Activated T-cell treated with anti-CD3 and anti-CD28 coated beads, Interleukin-2, amount 50 U/mL, for 24 hours (primary cell): ENCODE results near the gene RABGAP1L.
A peak's percentile ranks its signal among the peaks of the same experiment; 100 is the strongest.

ENCODE experiments used
- DNase-seq: peaks from one replicate; pipeline ENCODE4 v3.0.0-alpha.2; 2020
- H3K27ac Mint-ChIP-seq: 2 replicates; pipeline ENCODE4 v1.8.0; 2020; ENCODE audit warnings: mild to moderate bottlenecking, mixed read lengths
- H3K27me3 Mint-ChIP-seq: 2 replicates; pipeline ENCODE4 v1.8.0; 2020; ENCODE audit warnings: mixed read lengths
- H3K36me3 Mint-ChIP-seq: 2 replicates; pipeline ENCODE4 v1.8.0; 2020; ENCODE audit warnings: low read depth, mixed read lengths
- H3K4me1 Mint-ChIP-seq: 2 replicates; pipeline ENCODE4 v1.8.0; 2020; ENCODE audit warnings: low read depth, mixed read lengths
- H3K4me3 Mint-ChIP-seq: 2 replicates; pipeline ENCODE4 v1.8.0; 2020; ENCODE audit warnings: mild to moderate bottlenecking, moderate library complexity, mixed read lengths
- H3K9me3 Mint-ChIP-seq: 2 replicates; pipeline ENCODE4 v1.8.0; 2020; ENCODE audit warnings: mixed read lengths

RABGAP1L gene

GRCh38 chr1:174990382-174990999, 831.2 kb downstream of the RABGAP1L start:
- no peak for DNase-seq
- peaks cover 36% of the 10 kb centered on the region for H3K36me3 Mint-ChIP-seq
- H3K27me3 Mint-ChIP-seq, result no peaks in the 10 kb centered on the region
- peak overlapping the region; percentile 92 for H3K27ac Mint-ChIP-seq
- H3K9me3 Mint-ChIP-seq, result no peaks in the 10 kb centered on the region
- H3K4me3 Mint-ChIP-seq, result peak overlapping the region; percentile 78
- peaks cover 29% of the 10 kb centered on the region for H3K4me1 Mint-ChIP-seq

DNA sequence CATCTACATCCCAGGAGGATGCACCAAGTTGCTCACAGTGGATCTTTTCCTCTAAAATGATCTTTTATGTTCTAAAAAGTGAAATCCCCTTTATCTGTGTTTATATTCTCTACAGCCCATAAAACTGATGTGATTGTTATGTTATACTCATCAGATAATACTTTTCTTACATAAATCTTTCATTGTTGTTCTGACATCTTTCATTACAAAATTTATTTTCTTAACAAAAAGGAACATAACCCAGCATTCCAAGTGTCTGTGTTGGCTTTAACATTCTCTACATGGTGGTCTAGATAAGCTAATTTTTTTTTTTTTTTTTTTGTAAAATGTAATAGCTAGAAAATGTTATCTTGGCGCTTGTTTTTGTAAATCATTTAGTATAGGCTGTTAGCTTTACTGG, 832.2 kb downstream of the RABGAP1L start:
- H3K9me3 Mint-ChIP-seq, result no peaks in the 10 kb centered on the region
- H3K27me3 Mint-ChIP-seq, result no peaks in the 10 kb centered on the region
- DNase-seq, result no peak
- peaks cover 38% of the 10 kb centered on the region for H3K36me3 Mint-ChIP-seq
- peaks cover 29% of the 10 kb centered on the region for H3K4me1 Mint-ChIP-seq
- no peak overlapping the region for H3K27ac Mint-ChIP-seq
- H3K4me3 Mint-ChIP-seq, result no peak overlapping the region

DNA sequence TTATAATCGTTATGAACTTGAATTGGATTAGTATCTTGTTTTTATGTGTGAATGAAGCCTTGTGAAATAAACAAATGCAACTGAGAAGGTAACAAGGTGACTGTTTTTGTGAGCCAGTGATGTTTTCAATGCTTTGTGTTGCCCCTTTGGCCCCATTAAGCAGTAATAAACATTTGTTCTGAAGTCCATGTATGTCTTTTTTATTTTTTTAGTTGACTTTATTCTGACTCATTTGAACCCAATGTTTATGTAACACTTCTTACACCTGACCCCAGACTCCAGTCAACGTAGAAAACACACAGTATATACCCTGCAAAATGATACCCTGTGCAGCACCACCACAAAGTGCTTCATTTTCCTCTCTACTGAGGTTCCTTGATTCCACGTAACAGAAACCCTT, 835.8 kb downstream of the RABGAP1L start:
- Mint-ChIP-seq H3K36me3 (peaks cover 25% of the 10 kb centered on the region), H3K27me3 (no peaks in the 10 kb centered on the region), H3K9me3 (no peaks in the 10 kb centered on the region), H3K4me1 (peaks cover 25% of the 10 kb centered on the region), H3K4me3 (no peak overlapping the region), H3K27ac (no peak overlapping the region)
- no peak for DNase-seq

- Mint-ChIP-seq H3K27me3 (no peaks in the 10 kb centered on the region), H3K9me3 (no peaks in the 10 kb centered on the region), H3K27ac (no peak overlapping the region), H3K36me3 (peaks cover 28% of the 10 kb centered on the region), H3K4me1 (peaks cover 20% of the 10 kb centered on the region), H3K4me3 (no peak overlapping the region)
- DNase-seq, result no peak
These were observed 836.6 kb downstream of the RABGAP1L start for GRCh38 chr1:174995916-174996315.

DNA sequence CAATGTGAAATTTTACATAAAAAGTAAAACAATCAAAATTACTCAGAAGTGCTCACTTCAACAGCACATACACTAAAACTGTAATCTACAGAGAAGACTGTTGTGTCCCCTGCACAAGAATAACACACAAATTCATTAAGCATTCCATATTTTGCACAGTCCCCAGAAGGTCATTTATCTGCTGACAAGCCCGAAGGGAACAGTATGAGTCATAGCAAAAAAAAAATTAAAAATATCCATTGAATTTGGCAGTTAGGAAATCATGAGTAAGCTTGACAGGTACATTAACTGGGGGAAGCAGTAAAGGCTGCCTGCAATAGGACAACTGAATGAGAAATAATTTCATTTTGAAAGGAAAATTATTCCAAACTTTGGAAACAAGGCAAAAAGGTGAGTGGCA, 837.2 kb downstream of the RABGAP1L start:
- Mint-ChIP-seq H3K36me3 (peaks cover 32% of the 10 kb centered on the region), H3K27ac (peak overlapping the region; percentile 6), H3K4me1 (peaks cover 23% of the 10 kb centered on the region), H3K9me3 (no peaks in the 10 kb centered on the region), H3K27me3 (no peaks in the 10 kb centered on the region), H3K4me3 (no peak overlapping the region)
- no peak for DNase-seq

- Mint-ChIP-seq H3K9me3 (no peaks in the 10 kb centered on the region), H3K4me1 (peaks cover 27% of the 10 kb centered on the region), H3K36me3 (peaks cover 34% of the 10 kb centered on the region), H3K27ac (peak overlapping the region; percentile 15), H3K27me3 (no peaks in the 10 kb centered on the region), H3K4me3 (no peak overlapping the region)
- DNase-seq, result no peak
These were observed 837.7 kb downstream of the RABGAP1L start for GRCh38 chr1:174997041-174997440.

- H3K27ac Mint-ChIP-seq, result no peak overlapping the region
- H3K4me1 Mint-ChIP-seq, result peaks cover 40% of the 10 kb centered on the region
- no peak for DNase-seq
- H3K4me3 Mint-ChIP-seq, result no peak overlapping the region
- H3K27me3 Mint-ChIP-seq, result no peaks in the 10 kb centered on the region
- H3K36me3 Mint-ChIP-seq, result peaks cover 47% of the 10 kb centered on the region
- H3K9me3 Mint-ChIP-seq, result no peaks in the 10 kb centered on the region
These were observed 839.4 kb downstream of the RABGAP1L start for GRCh38 chr1:174998569-174999215.

GRCh38 chr1:174999216-174999935, 840.1 kb downstream of the RABGAP1L start:
- Mint-ChIP-seq H3K4me3 (no peak overlapping the region), H3K4me1 (peaks cover 47% of the 10 kb centered on the region), H3K27ac (no peak overlapping the region), H3K9me3 (no peaks in the 10 kb centered on the region), H3K27me3 (no peaks in the 10 kb centered on the region), H3K36me3 (peaks cover 54% of the 10 kb centered on the region)
- DNase-seq, result peak; percentile 97

DNA sequence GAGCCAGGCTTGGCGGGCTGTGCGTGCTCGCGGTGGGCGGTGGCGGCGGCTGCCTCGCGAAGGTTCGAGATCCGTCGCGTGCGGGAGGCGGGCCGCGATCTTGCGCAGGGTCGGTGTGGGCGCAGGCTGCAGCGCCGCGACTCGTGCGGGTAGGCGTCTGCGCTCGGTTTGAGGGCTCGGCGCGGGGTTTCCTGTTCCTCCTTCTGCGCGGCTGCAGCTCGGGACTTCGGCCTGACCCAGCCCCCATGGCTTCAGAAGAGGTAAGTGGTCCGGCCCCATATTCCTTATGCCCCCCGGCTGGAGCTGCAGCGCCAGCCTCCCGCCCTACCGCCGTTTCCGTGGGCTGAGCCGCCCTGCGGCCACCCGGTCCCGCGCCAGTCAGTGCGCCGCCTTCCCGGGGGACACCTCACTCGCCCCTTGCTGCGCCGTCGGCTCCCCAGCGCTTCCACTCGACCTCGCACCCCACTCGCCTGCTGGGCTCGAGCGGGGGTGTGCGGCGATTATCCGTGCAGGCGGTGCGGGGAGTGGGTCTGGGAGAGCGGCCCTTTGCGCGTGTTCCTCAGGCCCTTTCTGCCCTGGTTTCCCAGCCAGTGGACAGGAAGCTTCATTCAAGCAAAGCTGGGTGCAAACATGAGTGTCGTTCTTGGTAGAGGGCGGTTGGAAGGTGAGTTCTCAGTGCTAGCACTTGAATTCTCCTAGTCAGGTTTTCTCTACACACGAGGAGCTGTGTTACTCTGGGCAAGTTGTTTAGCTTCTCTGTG, 840.8 kb downstream of the RABGAP1L start, which contains the start of gene CACYBP:
Gene CACYBP (plus strand): TSS at position 12 of the 761 bp plus-strand sequence. CDS start 234 bp downstream, at position 246.
- Mint-ChIP-seq H3K27me3 (no peaks in the 10 kb centered on the region), H3K27ac (no peak within 1 kb of the TSS), H3K9me3 (no peaks in the 10 kb centered on the region), H3K4me3 (no peak within 1 kb of the TSS), H3K4me1 (peaks cover 54% of the 10 kb centered on the region), H3K36me3 (peaks cover 55% of the 10 kb centered on the region)
- DNase-seq, result peak; percentile 74

GRCh38 chr1:175000697-175001187, 841.4 kb downstream of the RABGAP1L start:
- H3K4me1 Mint-ChIP-seq, result peaks cover 60% of the 10 kb centered on the region
- no peak overlapping the region for H3K4me3 Mint-ChIP-seq
- H3K27me3 Mint-ChIP-seq, result no peaks in the 10 kb centered on the region
- no peaks in the 10 kb centered on the region for H3K9me3 Mint-ChIP-seq
- peaks cover 61% of the 10 kb centered on the region for H3K36me3 Mint-ChIP-seq
- no peak for DNase-seq
- no peak overlapping the region for H3K27ac Mint-ChIP-seq

- peaks cover 76% of the 10 kb centered on the region for H3K36me3 Mint-ChIP-seq
- no peak for DNase-seq
- peak overlapping the region; percentile 70 for H3K4me3 Mint-ChIP-seq
- no peaks in the 10 kb centered on the region for H3K9me3 Mint-ChIP-seq
- peak overlapping the region; percentile 86 for H3K27ac Mint-ChIP-seq
- H3K27me3 Mint-ChIP-seq, result no peaks in the 10 kb centered on the region
- H3K4me1 Mint-ChIP-seq, result peaks cover 57% of the 10 kb centered on the region
These were observed 843.7 kb downstream of the RABGAP1L start for GRCh38 chr1:175002910-175003517.

GRCh38 chr1:175003521-175003920, 844.2 kb downstream of the RABGAP1L start:
- no peaks in the 10 kb centered on the region for H3K27me3 Mint-ChIP-seq
- no peaks in the 10 kb centered on the region for H3K9me3 Mint-ChIP-seq
- H3K36me3 Mint-ChIP-seq, result peaks cover 82% of the 10 kb centered on the region
- no peak for DNase-seq
- H3K4me1 Mint-ChIP-seq, result peaks cover 59% of the 10 kb centered on the region
- H3K27ac Mint-ChIP-seq, result peak overlapping the region; percentile 86
- H3K4me3 Mint-ChIP-seq, result peak overlapping the region; percentile 70

DNA sequence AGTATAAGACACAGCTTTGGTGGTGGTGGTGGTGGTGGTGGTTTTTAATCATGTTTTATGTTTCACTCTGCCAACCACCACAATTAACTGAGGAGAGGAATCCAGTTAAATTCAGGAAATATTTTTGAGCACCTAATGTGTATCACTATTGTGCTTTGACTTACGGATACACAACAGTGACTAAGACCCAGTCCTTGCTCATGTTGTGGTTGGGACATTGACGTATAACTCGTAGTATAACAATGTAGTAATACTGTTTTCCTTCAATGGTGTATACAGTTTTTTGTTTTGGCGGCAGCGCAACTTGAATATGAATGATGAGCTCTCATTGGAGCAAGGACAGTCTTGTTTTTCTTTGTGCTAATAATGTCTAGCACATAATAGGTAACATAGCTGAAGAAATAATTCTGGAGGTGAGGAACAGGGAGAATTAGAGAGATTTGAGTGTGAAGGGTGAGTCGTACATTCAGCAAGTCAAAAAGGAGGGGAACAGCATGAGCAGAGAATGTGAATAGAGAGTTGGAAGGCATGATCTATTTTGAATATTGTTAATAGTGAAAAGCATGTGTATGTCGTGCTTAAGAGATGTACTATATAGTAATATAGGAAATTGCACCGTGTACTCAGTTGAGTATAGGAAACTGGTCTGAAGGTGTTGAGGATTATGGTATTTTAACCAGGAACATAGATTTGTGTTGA, 845.9 kb downstream of the RABGAP1L start:
- H3K27ac Mint-ChIP-seq, result peak overlapping the region; percentile 86
- peaks cover 65% of the 10 kb centered on the region for H3K4me1 Mint-ChIP-seq
- H3K4me3 Mint-ChIP-seq, result peak overlapping the region; percentile 23
- H3K27me3 Mint-ChIP-seq, result no peaks in the 10 kb centered on the region
- DNase-seq, result no peak
- peaks cover 95% of the 10 kb centered on the region for H3K36me3 Mint-ChIP-seq
- no peaks in the 10 kb centered on the region for H3K9me3 Mint-ChIP-seq
